ENCODE measurements around the gene ASTN1. TPM values are rescaled to one million over a fixed set of nuclear protein-coding genes. Genes with fewer than 3 reads are reported as not detected.
A peak's percentile ranks its signal among the peaks of the same experiment; 100 is the strongest.

Gene ASTN1
- total and polyA plus RNA-seq, 4 experiments from 2014 or later = not detected

DNA sequence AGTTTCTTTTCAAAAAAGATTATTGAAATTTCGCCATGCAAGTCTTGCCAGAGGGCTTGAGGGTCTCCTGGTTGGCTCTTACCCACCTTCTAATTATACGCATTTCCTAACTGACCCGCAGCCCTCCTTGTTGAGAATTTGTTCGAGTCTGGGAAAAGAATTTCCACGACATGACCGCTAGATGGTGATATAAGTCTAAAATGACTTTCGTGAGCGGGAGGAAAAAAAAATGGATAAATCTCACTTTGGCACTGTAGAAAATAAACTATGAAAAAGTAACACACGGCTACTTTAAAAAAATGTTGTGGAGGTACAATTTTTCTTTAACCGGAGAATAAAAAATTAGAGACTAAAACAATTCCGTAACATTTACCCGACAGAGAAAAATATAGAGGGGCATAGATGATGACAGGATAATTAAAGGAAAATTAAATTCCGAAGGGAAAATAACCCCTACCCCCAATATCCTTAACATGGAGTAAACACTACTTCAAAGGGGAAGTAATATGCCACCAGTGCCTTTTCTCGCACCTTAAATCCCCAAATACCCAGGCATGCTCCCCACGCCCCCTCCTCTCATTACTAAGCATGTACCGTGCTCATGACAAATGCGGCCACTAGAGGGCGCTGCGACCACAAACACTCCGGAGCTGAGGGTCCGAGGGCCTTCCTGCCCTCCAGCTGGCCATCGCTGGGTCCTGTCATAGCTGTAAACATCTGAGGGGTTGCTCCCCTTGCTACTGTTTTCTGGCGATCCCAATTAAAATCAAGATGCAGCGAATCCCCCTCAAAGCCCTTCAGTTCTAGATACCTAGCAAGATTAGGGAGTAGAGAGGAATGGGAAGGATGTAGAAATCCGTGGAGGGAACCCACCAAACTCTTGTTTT is 266.9 kb downstream of the ASTN1 start:
- Mint-ChIP-seq H3K36me3 (no peaks in the 10 kb centered on the region), H3K27ac (no peak overlapping the region), H3K9me3 (peaks cover 0 to 2% (median 0%) of the 10 kb centered on the region in 8 donors), H3K4me3 (peak overlapping the region in 2 of 8 donors; percentile 11 to 45), H3K27me3 (peaks cover 5 to 6% of the 10 kb centered on the region in 2 donors), H3K4me1 (peaks cover 0 to 8% (median 3%) of the 10 kb centered on the region in 4 donors)
- Histone ChIP-seq H3K4me1 (ENCODE audit: insufficient read depth, low read length) (peaks cover 7% of the 10 kb centered on the region), H3K27ac (ENCODE audit: low read depth, low read length) (no peak overlapping the region), H3K27me3 (ENCODE audit: insufficient read depth, low read length) (peaks cover 3% of the 10 kb centered on the region), H3K9me3 (ENCODE audit: control insufficient read depth in 1 of 2, low read length in 2 of 2) (no peaks in the 10 kb centered on the region), H3K36me3 (ENCODE audit: insufficient read depth, low read length) (no peaks in the 10 kb centered on the region), H3K4me3 (ENCODE audit: low read length in 2 of 2) (no peak overlapping the region)
- ChIA-PET POLR2A (ENCODE audit: partially characterized antibody) (no interaction called here), CTCF (ENCODE audit: partially characterized antibody) (interaction anchor here (0.7 to 1.6 kb wide), 3 partner anchors 9 to 37 kb away, joined by 3 to 6 read pairs (median 5); no protein-coding TSS in a partner anchor)
- intact Hi-C loops (cut with micrococcal nuclease) = loop anchor here (5.0 kb wide), 1 partner anchor 1050 kb away; no protein-coding TSS in a partner anchor
- DNase-seq = peak in 1 of 5 donors; percentile 3

DNA sequence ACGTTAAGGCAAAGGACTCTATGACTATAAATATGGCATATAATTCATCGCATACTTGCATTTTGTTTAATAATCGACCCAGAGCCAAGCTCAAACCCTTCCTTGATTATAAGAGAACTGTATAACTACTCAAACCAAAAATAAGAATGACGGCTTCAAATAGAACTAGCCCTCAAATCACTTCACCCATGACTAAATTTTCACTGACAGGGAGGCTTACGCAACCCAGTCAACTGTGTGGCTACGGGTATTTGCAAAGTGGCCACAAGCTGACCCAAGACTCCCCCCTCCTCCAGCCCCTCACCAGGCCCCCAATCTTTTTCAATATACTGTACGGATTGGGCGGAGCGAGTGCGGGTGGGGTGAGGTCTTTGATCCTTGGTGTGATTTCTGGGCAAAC is 268.3 kb downstream of the ASTN1 start:
- H3K27ac ChIP-seq (ENCODE audit: low read depth, low read length) = no peak overlapping the region
- Mint-ChIP-seq H3K36me3 (no peaks in the 10 kb centered on the region), H3K27me3 (peaks cover 5 to 8% of the 10 kb centered on the region in 2 donors), H3K4me1 (peaks cover 0 to 8% (median 3%) of the 10 kb centered on the region in 4 donors), H3K4me3 (no peak overlapping the region), H3K27ac (no peak overlapping the region), H3K9me3 (peaks cover 0 to 5% (median 0%) of the 10 kb centered on the region in 8 donors)
- H3K4me1 ChIP-seq (ENCODE audit: insufficient read depth, low read length) = peaks cover 7% of the 10 kb centered on the region
- no peak overlapping the region for H3K4me3 ChIP-seq (ENCODE audit: low read length in 2 of 2)
- H3K9me3 ChIP-seq (ENCODE audit: control insufficient read depth in 1 of 2, low read length in 2 of 2) = no peaks in the 10 kb centered on the region
- H3K36me3 ChIP-seq (ENCODE audit: insufficient read depth, low read length) = no peaks in the 10 kb centered on the region
- intact Hi-C loops (cut with micrococcal nuclease) = loop anchor here (5.0 kb wide), 1 partner anchor 1051 kb away; no protein-coding TSS in a partner anchor
- POLR2A ChIA-PET (ENCODE audit: partially characterized antibody) = no interaction called here
- peaks cover 3% of the 10 kb centered on the region for H3K27me3 ChIP-seq (ENCODE audit: insufficient read depth, low read length)
- DNase-seq = no peak
- CTCF ChIA-PET (ENCODE audit: partially characterized antibody) = no interaction called here

DNA sequence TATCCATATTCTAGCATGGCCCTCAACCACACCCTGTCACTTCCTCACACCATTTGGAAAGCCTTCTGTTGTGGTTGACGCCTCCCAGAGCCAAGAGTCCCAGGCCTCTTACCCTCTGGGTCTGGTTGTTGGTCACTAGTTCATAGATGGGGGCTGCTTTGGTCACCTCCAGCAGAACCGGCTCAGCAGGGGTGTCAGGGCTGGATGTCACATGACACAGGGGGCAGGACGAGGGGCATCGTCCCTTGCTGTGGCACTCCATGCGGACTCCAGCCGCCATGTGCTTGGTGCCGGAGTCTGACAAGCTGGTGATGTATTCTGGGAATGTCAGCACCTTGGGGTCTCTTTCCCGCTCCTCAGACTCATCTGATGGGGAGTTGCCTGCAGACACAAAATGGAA is 270.1 kb downstream of the ASTN1 start:
- ChIA-PET CTCF (ENCODE audit: partially characterized antibody) (interaction anchor here (1.3 kb wide), 1 partner anchor 13 kb away, joined by 3 read pairs; no protein-coding TSS in a partner anchor), POLR2A (ENCODE audit: partially characterized antibody) (no interaction called here)
- Histone ChIP-seq H3K4me3 (ENCODE audit: low read length in 2 of 2) (no peak overlapping the region), H3K27me3 (ENCODE audit: insufficient read depth, low read length) (peaks cover 3% of the 10 kb centered on the region), H3K9me3 (ENCODE audit: control insufficient read depth in 1 of 2, low read length in 2 of 2) (no peaks in the 10 kb centered on the region), H3K4me1 (ENCODE audit: insufficient read depth, low read length) (peaks cover 7% of the 10 kb centered on the region), H3K27ac (ENCODE audit: low read depth, low read length) (no peak overlapping the region), H3K36me3 (ENCODE audit: insufficient read depth, low read length) (no peaks in the 10 kb centered on the region)
- no peak overlapping the region for H3K4me3 Mint-ChIP-seq
- no peak for DNase-seq
- H3K4me1 Mint-ChIP-seq = peaks cover 0 to 8% (median 3%) of the 10 kb centered on the region in 4 donors
- H3K27me3 Mint-ChIP-seq = peaks cover 3 to 10% of the 10 kb centered on the region in 2 donors
- no peak overlapping the region for H3K27ac Mint-ChIP-seq
- peaks cover 0 to 5% (median 0%) of the 10 kb centered on the region in 8 donors for H3K9me3 Mint-ChIP-seq
- intact Hi-C loops (cut with micrococcal nuclease) = no loop called here
- no peaks in the 10 kb centered on the region for H3K36me3 Mint-ChIP-seq

DNA sequence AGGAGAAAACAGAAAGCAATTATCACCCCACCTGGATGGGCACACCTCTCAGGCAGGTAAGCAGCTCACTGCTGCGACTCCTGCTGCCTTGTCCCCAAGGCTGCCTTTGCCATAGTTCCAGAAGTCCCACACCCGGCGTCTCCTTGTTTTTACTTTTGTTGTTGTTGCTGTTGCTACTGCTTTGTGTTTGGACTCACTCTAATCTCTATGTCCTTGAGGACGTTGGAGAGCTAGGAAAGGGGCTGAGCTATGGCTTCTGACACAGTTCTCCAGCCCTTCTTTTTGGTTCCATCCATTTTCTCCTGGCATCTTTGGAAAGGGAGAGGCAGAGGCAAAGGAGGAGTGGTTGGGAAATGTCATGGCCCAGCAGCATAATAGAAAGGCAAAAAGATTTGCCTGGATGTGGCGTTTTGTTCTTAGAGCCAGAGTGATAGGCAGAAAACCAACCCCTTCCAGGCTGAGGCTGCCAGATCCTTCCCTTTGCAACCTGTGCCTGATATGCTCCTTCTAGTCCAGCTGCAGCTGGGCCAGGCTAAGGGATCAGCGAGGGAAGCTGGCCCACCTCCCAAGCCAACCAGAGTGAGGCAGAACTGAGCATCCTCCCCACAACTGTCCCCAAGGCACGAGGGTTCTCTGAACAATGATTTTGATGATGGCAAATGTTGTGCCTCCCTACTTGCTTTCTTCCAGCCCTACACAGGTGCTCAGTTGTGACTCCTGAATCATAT is 270.7 kb downstream of the ASTN1 start:
- Mint-ChIP-seq H3K27me3 (peaks cover 3 to 10% of the 10 kb centered on the region in 2 donors), H3K9me3 (peaks cover 0 to 5% (median 0%) of the 10 kb centered on the region in 8 donors), H3K4me1 (peaks cover 0 to 8% (median 3%) of the 10 kb centered on the region in 4 donors), H3K36me3 (no peaks in the 10 kb centered on the region), H3K4me3 (no peak overlapping the region), H3K27ac (no peak overlapping the region)
- intact Hi-C loops (cut with micrococcal nuclease) = no loop called here
- H3K4me3 ChIP-seq (ENCODE audit: low read length in 2 of 2) = no peak overlapping the region
- H3K4me1 ChIP-seq (ENCODE audit: insufficient read depth, low read length) = peaks cover 7% of the 10 kb centered on the region
- H3K36me3 ChIP-seq (ENCODE audit: insufficient read depth, low read length) = no peaks in the 10 kb centered on the region
- no peak for DNase-seq
- no peaks in the 10 kb centered on the region for H3K9me3 ChIP-seq (ENCODE audit: control insufficient read depth in 1 of 2, low read length in 2 of 2)
- no peaks in the 10 kb centered on the region for H3K27me3 ChIP-seq (ENCODE audit: insufficient read depth, low read length)
- ChIA-PET POLR2A (ENCODE audit: partially characterized antibody) (no interaction called here), CTCF (ENCODE audit: partially characterized antibody) (no interaction called here)
- H3K27ac ChIP-seq (ENCODE audit: low read depth, low read length) = no peak overlapping the region

DNA sequence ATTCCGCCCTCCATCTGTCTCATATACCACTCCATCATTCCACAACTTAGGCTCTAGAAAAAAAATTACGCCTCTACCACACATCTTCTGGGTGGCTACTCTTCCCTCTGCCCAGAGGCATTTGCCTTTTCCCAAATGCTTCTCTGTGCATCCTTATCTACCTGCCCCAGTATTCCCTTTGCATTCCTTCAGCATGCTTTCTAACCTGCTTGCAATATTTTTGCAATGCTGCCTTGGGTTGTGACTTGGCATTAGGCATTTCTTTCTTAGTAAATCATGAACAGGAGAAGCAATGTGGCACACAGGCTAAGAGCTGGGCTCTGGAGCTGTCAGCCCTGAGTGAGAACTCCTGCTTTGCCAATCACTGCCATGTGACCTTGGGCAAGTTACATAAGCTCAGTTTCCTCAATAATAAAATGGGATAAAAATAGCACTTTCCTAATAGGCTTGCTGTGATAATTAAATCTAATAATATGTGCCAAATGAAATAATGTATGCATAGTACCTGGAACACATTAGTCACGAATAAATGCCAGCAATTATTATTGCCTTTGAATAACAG is 276.0 kb downstream of the ASTN1 start:
- Histone ChIP-seq H3K4me1 (ENCODE audit: insufficient read depth, low read length) (no peaks in the 10 kb centered on the region), H3K4me3 (ENCODE audit: low read length in 2 of 2) (no peak overlapping the region), H3K27me3 (ENCODE audit: insufficient read depth, low read length) (peaks cover 3% of the 10 kb centered on the region), H3K9me3 (ENCODE audit: control insufficient read depth in 1 of 2, low read length in 2 of 2) (no peaks in the 10 kb centered on the region), H3K36me3 (ENCODE audit: insufficient read depth, low read length) (no peaks in the 10 kb centered on the region), H3K27ac (ENCODE audit: low read depth, low read length) (no peak overlapping the region)
- no peak for DNase-seq
- ChIA-PET POLR2A (ENCODE audit: partially characterized antibody) (no interaction called here), CTCF (ENCODE audit: partially characterized antibody) (interaction anchor here (2.7 kb wide), 1 partner anchor 10 kb away, joined by 6 read pairs; no protein-coding TSS in a partner anchor)
- H3K4me3 Mint-ChIP-seq = no peak overlapping the region
- no peak overlapping the region for H3K27ac Mint-ChIP-seq
- peaks cover 0 to 5% (median 0%) of the 10 kb centered on the region in 8 donors for H3K9me3 Mint-ChIP-seq
- no peaks in the 10 kb centered on the region for H3K36me3 Mint-ChIP-seq
- peaks cover 3 to 7% of the 10 kb centered on the region in 2 donors for H3K27me3 Mint-ChIP-seq
- intact Hi-C loops (cut with micrococcal nuclease) = no loop called here
- H3K4me1 Mint-ChIP-seq = no peaks in the 10 kb centered on the region

DNA sequence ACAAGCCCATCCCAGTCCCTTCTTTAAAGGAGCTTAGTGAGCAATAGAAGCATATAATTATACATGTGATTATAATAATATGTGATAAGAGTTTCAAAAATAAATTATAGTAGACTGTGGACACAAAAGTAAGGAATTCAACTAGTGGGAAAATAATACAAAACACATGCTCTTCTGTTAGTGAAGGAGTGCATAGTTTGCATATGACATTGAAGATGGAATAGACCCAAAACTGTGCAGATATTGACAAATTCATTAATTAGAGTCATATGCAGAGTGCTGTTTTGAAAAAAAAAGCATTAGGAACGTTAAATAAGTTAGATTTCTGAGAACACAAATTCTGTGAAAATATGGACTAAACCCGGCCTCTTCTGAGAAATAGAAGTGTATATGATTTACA is 278.8 kb downstream of the ASTN1 start:
- H3K4me1 Mint-ChIP-seq = no peaks in the 10 kb centered on the region
- H3K36me3 Mint-ChIP-seq = no peaks in the 10 kb centered on the region
- no peak overlapping the region for H3K27ac ChIP-seq (ENCODE audit: low read depth, low read length)
- no peak overlapping the region for H3K4me3 Mint-ChIP-seq
- no peaks in the 10 kb centered on the region for H3K4me1 ChIP-seq (ENCODE audit: insufficient read depth, low read length)
- ChIA-PET CTCF (ENCODE audit: partially characterized antibody) (no interaction called here), POLR2A (ENCODE audit: partially characterized antibody) (no interaction called here)
- peaks cover 0 to 3% (median 0%) of the 10 kb centered on the region in 8 donors for H3K9me3 Mint-ChIP-seq
- peaks cover 3 to 5% of the 10 kb centered on the region in 2 donors for H3K27me3 Mint-ChIP-seq
- H3K27ac Mint-ChIP-seq = no peak overlapping the region
- H3K4me3 ChIP-seq (ENCODE audit: low read length in 2 of 2) = no peak overlapping the region
- DNase-seq = no peak
- intact Hi-C loops (cut with micrococcal nuclease) = no loop called here
- H3K36me3 ChIP-seq (ENCODE audit: insufficient read depth, low read length) = no peaks in the 10 kb centered on the region
- no peaks in the 10 kb centered on the region for H3K9me3 ChIP-seq (ENCODE audit: control insufficient read depth in 1 of 2, low read length in 2 of 2)
- H3K27me3 ChIP-seq (ENCODE audit: insufficient read depth, low read length) = peaks cover 3% of the 10 kb centered on the region

DNA sequence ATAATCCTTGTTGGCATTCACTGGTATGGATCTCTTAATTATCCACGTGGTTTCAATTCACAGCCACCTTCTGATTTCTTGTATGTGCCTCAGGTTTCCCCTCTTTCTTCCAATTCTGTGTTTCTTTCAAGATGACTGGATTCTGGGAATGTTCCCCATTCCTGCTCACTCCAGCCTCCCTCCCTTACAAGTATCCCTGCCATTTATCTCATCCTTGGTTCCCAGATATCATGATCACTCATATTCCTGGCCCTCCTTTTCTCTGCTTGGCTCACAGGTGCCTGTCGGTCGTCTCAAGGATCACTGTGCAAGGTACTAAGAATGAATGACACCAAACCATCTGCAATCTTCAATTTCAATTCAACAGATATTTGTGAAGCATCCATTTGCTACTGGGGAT is 279.2 kb downstream of the ASTN1 start:
- Mint-ChIP-seq H3K27me3 (peaks cover 3 to 5% of the 10 kb centered on the region in 2 donors), H3K27ac (no peak overlapping the region)
- POLR2A ChIA-PET (ENCODE audit: partially characterized antibody) = no interaction called here

More for the DNA sequence above, 279.2 kb downstream of the ASTN1 start:
- Mint-ChIP-seq H3K4me1 (no peaks in the 10 kb centered on the region), H3K9me3 (peaks cover 0 to 3% (median 0%) of the 10 kb centered on the region in 8 donors), H3K4me3 (no peak overlapping the region), H3K36me3 (no peaks in the 10 kb centered on the region)
- Histone ChIP-seq H3K4me1 (ENCODE audit: insufficient read depth, low read length) (no peaks in the 10 kb centered on the region), H3K27ac (ENCODE audit: low read depth, low read length) (no peak overlapping the region), H3K27me3 (ENCODE audit: insufficient read depth, low read length) (peaks cover 3% of the 10 kb centered on the region), H3K9me3 (ENCODE audit: control insufficient read depth in 1 of 2, low read length in 2 of 2) (no peaks in the 10 kb centered on the region), H3K36me3 (ENCODE audit: insufficient read depth, low read length) (no peaks in the 10 kb centered on the region), H3K4me3 (ENCODE audit: low read length in 2 of 2) (no peak overlapping the region)
- intact Hi-C loops (cut with micrococcal nuclease) = no loop called here
- CTCF ChIA-PET (ENCODE audit: partially characterized antibody) = interaction anchor here (0.6 kb wide), 1 partner anchor 12 kb away, joined by 5 read pairs; no protein-coding TSS in a partner anchor
- no peak for DNase-seq

Measured in CD4-positive, alpha-beta memory T cell (primary cell).